Testis (tissue), 3 donors: Measurements from ENCODE around the gene TRIM15. TPM values are rescaled to one million over a fixed set of nuclear protein-coding genes. Genes with fewer than 3 reads are reported as not detected.
A peak's percentile ranks its signal among the peaks of the same experiment; 100 is the strongest.

Experiments
- DNase-seq: peaks from one replicate; pipeline ENCODE4 v3.0.0-alpha.2; 2019
- H3K27ac ChIP-seq, 2 donors: fragments of 200-600 bp; sonication (generic); one replicate each; pipeline ENCODE4 v1.5.1; 2019
- H3K27me3 ChIP-seq: fragments of 200-600 bp; sonication (generic); one replicate; pipeline ENCODE4 v1.5.1; 2019
- H3K36me3 ChIP-seq: fragments of 200-600 bp; sonication (generic); one replicate; pipeline ENCODE4 v1.5.1; 2017; ENCODE audit warnings: low read depth; ENCODE audit errors: missing control alignments
- H3K4me1 ChIP-seq: fragments of 200-600 bp; sonication (generic); one replicate; pipeline ENCODE4 v1.5.1; 2019
- H3K4me3 ChIP-seq, 2 donors: fragments of 200-600 bp; sonication (generic); one replicate each; pipeline ENCODE4 v1.5.1; 2017 to 2019
- H3K9me3 ChIP-seq: fragments of 200-600 bp; sonication (generic); one replicate; pipeline ENCODE4 v1.5.1; 2017
- POLR2A ChIP-seq: fragments of 450-650 bp; IDR thresholded peaks from one replicate; pipeline ENCODE4 v1.6.1; 2017; ENCODE audit warnings: antibody characterized with exemption, mild to moderate bottlenecking, moderate library complexity
- WGBS, 2 donors: methylation state at CpG; one replicate each; pipeline ENCODE4 v1.1.5; 2018; 5-methylcytosine and 5-hydroxymethylcytosine counted together
- intact Hi-C: fragments of 100-400 bp; cut with DNase I; formaldehyde crosslinking; loops from one replicate; pipeline ENCODE4 v1.15.1; 2023; ENCODE audit warnings: low total_unique reads
- polyA plus RNA-seq: library from polyadenylated mRNA; stranded (reverse); fragments of 350-450 nt; fragmentation: Illumina TruSeq; extraction: RNeasy Lipid Tissue Mini Kit (QIAGEN cat#74804); gene quantifications from one replicate; pipeline ENCODE4 v1.2.3, GENCODE V29; 2014; ENCODE audit warnings: low read depth, low replicate concordance; ENCODE audit not compliant: insufficient read depth
- total RNA-seq, 2 donors: library from RNA; depleted of rRNA; stranded (reverse); fragments of >200 nt; gene quantifications; one replicate each; pipeline ENCODE4 v1.2.3, GENCODE V29; 2016
- TF ChIP-seq, protein P1 (sequence below), 3 experiments: fragments of 450-650 bp in 2 of 3; fragments of 200-600 bp in 1 of 3; sonication (generic) in 1 of 3; IDR thresholded peaks; one replicate each; pipeline ENCODE4 v1.5.1; 2016 to 2019; ENCODE audit warnings: antibody characterized with exemption in 3 of 3, mild to moderate bottlenecking in 2 of 3, moderate library complexity in 1 of 3

TRIM15 gene
- total and polyA plus RNA-seq, 3 donors from 2014 or later: 0.25 to 1.1 TPM; not detected in 1

DNA sequence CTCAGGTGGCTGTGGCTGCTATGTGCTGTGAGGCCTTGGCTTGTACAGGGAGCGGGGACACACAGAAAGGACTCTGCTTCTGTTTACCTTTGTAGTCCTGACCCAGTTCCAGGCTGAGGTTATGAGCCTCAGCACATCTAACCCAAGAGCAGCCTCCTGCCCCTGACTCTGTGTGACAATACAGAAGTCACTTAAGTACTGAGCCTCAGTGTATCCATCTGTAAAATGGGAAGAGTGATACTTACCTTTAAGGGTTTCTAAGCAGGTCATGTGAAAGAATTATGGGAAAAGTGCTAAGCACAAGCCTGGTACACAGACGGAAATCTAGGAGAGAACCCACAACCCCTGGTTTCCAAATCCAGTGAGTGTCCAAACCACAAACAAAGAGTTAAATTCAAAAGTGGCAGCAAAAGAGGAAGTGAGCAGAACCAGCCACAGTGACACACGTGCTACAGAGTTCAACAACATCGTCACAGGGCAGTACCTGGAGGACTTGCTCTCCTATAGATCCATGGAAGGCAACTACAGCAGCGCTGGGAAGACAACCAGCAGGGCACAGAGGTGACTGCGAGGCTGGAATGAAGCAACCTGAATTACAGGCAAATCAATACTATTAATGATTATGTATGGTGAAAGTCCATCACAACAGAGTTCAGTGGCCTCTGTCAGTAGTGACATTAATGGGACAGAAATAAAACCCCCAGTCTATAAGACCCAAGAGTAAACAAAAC is 37.4 kb downstream of the TRIM15 start:
- no peak for DNase-seq
- no peaks in the 10 kb centered on the region for H3K4me1 ChIP-seq
- H3K27ac ChIP-seq: peak overlapping the region in 1 of 2 donors; percentile 5
- no peaks in the 10 kb centered on the region for H3K27me3 ChIP-seq
- WGBS, 2 donors: 77 to 81% methylated on average over 6 of the region's 6 CpGs
- TF ChIP-seq, protein P1, sequence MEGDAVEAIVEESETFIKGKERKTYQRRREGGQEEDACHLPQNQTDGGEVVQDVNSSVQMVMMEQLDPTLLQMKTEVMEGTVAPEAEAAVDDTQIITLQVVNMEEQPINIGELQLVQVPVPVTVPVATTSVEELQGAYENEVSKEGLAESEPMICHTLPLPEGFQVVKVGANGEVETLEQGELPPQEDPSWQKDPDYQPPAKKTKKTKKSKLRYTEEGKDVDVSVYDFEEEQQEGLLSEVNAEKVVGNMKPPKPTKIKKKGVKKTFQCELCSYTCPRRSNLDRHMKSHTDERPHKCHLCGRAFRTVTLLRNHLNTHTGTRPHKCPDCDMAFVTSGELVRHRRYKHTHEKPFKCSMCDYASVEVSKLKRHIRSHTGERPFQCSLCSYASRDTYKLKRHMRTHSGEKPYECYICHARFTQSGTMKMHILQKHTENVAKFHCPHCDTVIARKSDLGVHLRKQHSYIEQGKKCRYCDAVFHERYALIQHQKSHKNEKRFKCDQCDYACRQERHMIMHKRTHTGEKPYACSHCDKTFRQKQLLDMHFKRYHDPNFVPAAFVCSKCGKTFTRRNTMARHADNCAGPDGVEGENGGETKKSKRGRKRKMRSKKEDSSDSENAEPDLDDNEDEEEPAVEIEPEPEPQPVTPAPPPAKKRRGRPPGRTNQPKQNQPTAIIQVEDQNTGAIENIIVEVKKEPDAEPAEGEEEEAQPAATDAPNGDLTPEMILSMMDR (IDR thresholded peaks at IDR 0.05): no peak
- no peak for TF ChIP-seq POLR2A
- no peaks in the 10 kb centered on the region for H3K36me3 ChIP-seq
- no peak overlapping the region for H3K4me3 ChIP-seq
- intact Hi-C loops: no loop called here
- no peaks in the 10 kb centered on the region for H3K9me3 ChIP-seq

DNA sequence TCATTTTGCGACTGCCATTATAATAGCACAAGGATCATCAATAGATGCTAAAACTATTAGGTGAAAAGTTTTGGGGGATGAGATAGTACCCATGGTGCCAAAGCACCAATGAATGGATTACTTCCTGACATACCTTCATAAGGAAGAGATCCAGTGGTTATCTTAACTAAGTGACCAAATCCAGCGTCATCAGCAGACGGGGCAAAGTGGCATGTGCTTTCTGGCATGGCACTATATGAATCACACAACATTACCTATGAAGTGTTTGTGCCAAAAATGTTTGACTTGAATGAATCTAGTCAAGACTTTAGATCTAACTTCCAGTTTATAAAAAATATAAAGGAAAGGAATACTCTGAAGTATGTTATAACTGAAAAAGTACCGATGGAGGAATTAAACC is 39.0 kb downstream of the TRIM15 start:
- TF ChIP-seq, protein P1 (IDR thresholded peaks at IDR 0.05): no peak
- no peak for TF ChIP-seq POLR2A
- DNase-seq: no peak
- Histone ChIP-seq H3K9me3 (no peaks in the 10 kb centered on the region), H3K27me3 (no peaks in the 10 kb centered on the region), H3K27ac (peak overlapping the region in 1 of 2 donors; percentile 27), H3K36me3 (no peaks in the 10 kb centered on the region), H3K4me3 (no peak overlapping the region), H3K4me1 (peaks cover 2% of the 10 kb centered on the region)
- 89 to 91% methylated on average over 4 of the region's 4 CpGs for WGBS, 2 donors
- intact Hi-C loops: no loop called here

DNA sequence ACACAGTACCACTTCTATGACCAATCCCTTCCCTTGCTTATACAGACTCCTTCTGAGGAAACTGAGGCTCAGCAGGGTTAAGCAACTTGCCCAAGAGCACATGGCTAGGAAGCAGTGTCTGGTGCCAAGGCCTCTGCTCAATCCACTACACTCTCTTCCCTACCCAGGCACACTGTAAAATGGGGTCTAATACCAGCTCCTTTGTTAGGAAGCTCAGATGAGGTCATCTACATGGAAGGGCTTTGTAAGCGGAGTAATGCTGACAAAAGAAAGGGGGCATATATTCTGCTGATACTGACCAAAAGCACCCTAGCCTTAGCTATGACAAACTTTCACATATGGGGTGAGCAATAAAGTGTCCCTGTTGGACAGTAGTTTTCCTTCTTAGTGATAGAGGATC is 40.8 kb downstream of the TRIM15 start:
- no peak for DNase-seq
- H3K27ac ChIP-seq: no peak overlapping the region
- intact Hi-C loops: no loop called here
- no peaks in the 10 kb centered on the region for H3K36me3 ChIP-seq
- H3K9me3 ChIP-seq: no peaks in the 10 kb centered on the region
- no peak overlapping the region for H3K4me3 ChIP-seq
- peaks cover 4% of the 10 kb centered on the region for H3K4me1 ChIP-seq
- no peak for TF ChIP-seq POLR2A
- TF ChIP-seq, protein P1 (IDR thresholded peaks at IDR 0.05): no peak
- 91 to 100% methylated on average over 1 of the region's 1 CpG for WGBS, 2 donors
- no peaks in the 10 kb centered on the region for H3K27me3 ChIP-seq

DNA sequence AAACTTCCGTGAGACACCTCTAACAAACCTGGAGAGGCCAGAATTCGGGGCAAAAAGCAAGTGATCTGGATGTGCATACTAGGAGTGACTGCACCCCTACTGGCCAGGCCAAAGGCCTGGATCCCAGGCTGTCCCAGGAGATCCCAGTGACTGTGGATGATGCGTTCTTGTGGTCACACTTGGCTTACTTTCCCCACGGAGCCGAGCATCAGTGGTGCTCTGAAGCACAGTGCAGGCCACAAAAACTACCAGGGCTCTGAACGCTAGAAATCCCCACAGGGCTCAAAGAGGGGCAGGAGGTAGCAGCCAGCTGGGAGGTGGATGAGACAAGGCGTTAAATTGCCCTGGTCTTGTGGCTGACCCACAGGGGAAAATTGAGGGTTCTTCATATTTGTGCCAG is 42.8 kb downstream of the TRIM15 start:
- WGBS, 2 donors: 77 to 95% methylated on average over 7 of the region's 7 CpGs
- Histone ChIP-seq H3K27ac (no peak overlapping the region), H3K27me3 (no peaks in the 10 kb centered on the region), H3K4me1 (peaks cover 13% of the 10 kb centered on the region), H3K4me3 (no peak overlapping the region), H3K36me3 (no peaks in the 10 kb centered on the region), H3K9me3 (no peaks in the 10 kb centered on the region)
- TF ChIP-seq, protein P1 (IDR thresholded peaks at IDR 0.05): no peak
- no peak for TF ChIP-seq POLR2A
- no peak for DNase-seq
- intact Hi-C loops: no loop called here
